Activated CD8-positive, alpha-beta memory T cell treated with anti-CD3 and anti-CD28 coated beads for 1 hour (primary cell): ENCODE results near the gene GAB1.
"Not testable (repeated sequence)": the region's sequence is repeated elsewhere in the genome, so short reads cannot be mapped to it uniquely, and the experiment has no call there.

Source experiments
- DNase-seq, 2 donors: peaks; one replicate each; pipeline ENCODE4 v3.0.0-alpha.2; 2020; ENCODE audit warnings: low read depth in 1 of 2; ENCODE audit errors: extremely low read depth in 1 of 2

Gene GAB1

DNA sequence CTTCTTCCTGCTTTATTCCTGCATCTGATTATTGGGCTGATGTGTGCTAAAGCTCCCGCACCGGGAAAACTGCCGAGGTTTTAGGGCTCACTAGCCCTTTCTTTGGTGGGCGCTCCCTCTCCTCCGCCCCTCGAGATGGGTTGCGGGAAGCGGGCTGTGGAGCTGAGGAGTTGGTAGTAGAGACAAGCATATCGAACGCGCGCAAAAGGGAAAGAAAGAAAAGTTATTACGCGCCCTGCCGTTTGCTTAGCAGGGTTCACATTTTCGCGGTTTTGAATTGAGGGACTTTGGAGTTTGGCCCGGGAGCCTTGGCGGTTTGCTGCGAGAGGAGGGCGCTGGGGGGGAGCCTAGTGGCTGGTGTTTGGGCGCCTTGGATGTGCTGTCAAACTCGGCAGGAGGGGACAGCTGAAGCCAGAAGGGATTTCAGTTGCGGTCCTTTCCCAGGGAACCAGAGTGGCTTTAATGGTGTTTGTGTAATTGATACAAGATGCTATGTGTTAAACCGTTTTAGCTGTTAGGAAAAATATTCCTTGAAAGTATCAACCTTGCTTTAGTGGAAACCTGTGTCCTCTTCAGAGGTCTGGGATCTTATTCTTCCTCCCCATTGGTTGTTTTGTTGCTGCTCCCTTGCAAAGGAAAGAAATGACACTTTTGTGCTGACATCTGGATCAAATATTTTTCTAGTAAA is 1.1 kb downstream of the GAB1 start:
- DNase-seq: no peak

- DNase-seq: no peak
These were observed 1.6 kb downstream of the GAB1 start for GRCh38 chr4:143338313-143338712.

- no peak for DNase-seq
These were observed 2.8 kb downstream of the GAB1 start for GRCh38 chr4:143339497-143339896.

DNA sequence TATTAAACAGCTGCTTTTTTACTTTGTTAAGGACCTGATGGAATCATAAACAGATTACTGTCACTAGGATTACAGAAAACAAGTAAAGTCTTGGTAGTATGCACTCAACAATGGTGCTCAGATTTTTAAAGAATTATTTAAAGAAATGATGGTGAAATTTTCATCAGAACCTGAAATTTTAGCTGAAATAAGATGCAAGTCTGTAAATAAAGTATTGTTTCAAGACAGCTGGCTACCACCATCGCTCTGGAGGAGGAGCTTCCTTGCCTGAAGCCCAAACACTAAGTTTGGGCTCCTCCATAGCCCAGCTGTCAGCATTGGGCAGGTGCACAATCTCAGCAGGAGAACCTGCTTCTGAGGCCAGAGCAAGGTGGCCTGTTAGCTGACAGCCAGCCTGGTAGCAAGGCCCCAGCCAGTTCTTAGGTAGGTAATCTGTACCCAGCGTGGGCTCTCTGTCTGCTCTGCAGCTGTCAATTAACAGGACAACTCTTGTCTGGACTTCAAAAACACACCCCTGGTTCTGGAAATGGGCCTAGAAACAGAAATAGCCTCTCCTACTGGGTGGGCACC is 4.6 kb downstream of the GAB1 start:
- no peak for DNase-seq

GRCh38 chr4:143343276-143343831 is 6.7 kb downstream of the GAB1 start:
- no peak for DNase-seq

DNA sequence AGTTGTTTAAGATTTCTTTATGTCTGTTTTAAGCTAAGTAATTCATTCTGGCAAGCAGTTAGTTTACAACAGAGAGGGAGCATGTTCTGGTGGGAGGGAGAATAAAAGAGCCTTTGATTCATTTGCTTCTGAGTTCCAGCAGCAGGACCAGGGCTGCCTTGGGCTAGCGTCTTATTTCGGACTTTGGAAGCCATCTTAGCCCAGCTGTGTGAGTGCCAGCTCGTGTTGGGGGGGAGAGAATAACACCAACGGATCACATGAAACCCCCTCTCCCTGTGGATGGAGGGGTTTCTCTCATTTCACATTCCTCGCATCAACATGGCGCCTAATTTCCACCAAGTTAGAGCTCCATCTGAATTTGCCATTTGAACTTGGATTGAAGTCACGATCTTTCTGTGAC is 7.4 kb downstream of the GAB1 start:
- DNase-seq: no peak

DNA sequence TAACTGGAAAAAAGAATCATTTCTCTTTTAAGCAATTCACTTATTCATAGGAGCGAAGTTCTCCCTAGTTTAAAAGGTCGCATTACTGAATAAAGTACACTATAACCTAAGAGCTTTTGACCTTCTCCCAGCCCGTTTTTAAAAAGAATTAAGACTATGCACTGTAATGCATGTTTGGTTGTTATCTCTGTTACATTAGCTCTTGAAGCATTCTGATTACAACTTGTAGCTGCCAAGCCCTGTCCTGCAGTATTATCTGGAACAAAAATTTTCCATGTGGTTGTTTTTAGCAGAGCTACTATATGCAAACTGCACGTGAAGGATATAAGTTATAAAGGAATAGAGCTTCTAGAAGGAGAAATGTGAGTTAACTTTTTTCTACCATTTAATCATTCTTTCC is 8.1 kb downstream of the GAB1 start:
- DNase-seq: no peak

DNA sequence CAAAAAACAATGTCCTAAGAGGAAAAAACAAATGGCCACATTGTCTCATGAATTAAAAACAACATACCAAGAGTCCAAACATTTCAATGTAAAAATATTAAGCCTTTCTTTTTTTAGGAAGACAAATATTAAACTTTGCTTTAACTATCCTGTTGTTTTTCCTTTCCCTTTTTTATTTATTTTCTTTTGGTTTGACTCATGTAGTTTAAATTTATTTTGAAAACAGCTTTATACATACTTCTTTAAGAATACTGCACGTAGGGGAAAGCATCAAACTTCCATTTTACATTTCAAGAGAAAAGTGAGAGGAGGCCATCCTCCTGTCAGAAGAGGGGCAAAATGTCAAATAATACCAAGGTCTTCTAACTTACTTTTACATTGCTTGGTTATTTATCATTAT is 8.7 kb downstream of the GAB1 start:
- no peak for DNase-seq

- DNase-seq: no peak
These were observed 9.5 kb downstream of the GAB1 start for GRCh38 chr4:143346206-143346605.

- no peak for DNase-seq
These were observed 10.9 kb downstream of the GAB1 start for GRCh38 chr4:143347484-143348111.

DNA sequence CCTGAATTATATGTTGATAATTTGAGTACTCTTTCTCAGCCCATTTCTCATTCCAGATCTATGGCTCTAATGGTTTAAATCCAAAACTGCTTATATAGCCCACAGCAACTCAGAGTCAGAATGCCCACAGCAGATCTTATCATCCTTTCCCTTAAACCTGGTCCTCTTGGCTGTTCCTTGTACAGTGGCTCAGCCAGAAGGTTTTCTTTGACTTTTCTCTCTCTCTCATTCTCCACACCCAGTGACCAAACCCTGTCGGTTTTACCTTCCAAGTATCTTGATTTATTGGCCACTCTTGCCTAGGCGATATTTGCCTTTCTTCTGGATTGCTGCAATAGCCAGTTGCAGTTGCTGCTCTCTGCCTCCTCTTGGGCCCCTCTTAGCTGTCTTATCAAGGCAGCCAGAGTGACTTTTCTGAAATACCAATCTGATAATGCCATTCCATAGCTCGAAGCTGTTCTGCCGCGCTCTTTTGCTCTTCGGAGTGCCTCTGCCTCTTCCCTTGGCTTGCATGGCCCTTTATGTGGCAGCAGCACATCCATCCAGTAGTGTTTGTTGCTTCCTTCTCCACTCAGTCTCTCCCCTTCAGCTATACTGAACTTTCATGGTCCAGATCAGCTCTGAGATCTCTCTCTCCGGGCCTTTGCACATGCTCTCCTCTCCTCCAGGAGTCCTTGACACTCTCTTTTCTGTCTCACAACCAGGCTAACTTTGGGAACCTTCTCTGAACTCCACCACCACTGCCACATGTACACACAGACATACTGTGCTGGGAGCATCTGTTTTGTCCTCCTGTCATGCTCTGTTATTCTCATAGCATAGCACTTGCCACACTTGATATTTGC is 11.8 kb downstream of the GAB1 start:
- no peak for DNase-seq

GRCh38 chr4:143349858-143350527 is 13.3 kb downstream of the GAB1 start:
- not testable (repeated sequence) for DNase-seq

DNA sequence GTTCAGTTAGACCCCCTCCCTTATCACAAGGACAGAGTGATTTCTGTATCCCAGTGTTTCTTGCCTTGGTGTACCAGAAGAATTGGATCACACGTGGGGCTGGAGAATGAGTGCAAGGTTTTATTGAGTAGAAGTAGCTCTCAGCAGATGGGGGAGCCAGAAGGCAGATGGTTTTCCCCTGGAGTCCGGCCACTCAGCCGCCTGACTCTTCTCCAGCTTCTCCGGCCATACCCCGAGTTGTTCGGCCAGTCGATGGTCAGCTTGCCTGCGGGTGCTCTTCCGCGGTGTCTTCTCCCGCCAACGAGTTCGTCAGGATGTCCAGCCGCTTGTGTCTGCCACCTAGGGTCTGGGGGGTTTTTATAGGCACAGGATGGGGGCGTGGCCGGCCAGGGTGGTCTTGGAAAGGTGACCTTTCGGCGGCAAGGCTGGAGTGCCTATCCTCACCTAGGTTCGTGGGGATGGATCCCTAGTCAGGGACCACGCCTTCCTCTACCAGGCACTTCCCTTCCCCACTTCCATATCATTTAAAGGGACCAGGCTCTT is 14.5 kb downstream of the GAB1 start:
- no peak for DNase-seq

DNA sequence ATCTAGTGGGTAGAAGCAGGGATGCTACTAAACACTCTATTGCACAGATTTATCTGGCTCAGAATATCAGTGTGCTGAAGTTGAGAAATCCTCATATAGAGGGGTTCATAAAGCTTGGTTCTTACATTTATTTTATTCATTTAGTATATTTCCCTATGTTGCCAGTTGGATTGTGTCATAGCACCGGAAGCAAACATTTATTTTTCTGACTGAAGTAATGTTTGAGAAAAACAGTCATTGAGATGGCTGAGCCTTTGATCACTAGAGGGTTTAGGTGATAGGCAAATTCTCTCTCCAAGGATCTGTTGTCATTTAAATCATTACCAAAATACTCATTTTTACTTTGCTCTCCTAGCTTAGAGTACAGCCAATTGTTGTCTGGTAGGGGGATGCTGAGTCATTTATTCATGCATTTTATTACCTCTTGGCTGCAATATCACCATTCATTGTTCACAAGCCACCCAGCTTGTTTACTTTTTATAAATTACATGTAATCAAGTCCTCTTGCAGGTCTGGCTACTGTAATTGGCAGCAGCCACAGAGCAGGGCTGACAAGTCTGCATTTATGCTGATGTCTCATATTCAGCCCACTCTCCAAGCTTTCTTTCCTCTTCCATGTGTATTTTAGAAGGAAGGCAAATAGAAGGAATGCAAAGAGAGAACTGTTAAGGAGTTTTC is 15.2 kb downstream of the GAB1 start:
- no peak for DNase-seq

GRCh38 chr4:143352720-143353119 is 16.0 kb downstream of the GAB1 start:
- DNase-seq: no peak

- DNase-seq: no peak
These were observed 17.1 kb downstream of the GAB1 start for GRCh38 chr4:143353797-143354196.

DNA sequence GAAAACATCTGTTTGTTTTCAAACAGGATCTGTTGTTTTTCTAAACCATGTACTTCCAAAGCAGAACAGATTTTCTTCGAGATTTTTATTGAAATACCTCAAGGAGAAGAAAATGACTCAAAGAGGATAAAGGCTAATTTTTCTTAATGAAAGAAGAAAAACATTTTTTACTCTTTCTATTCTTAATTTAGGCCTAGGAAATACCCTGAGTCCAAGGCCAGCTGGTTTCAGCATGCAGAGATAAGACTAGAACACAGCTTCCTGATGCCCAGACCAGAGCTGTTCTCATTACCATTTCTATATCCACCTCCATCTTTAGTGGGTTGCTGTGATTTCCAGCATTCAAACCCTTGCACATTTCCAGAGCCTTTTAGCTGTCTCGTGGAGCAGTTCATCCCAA is 18.3 kb downstream of the GAB1 start:
- no peak for DNase-seq

DNA sequence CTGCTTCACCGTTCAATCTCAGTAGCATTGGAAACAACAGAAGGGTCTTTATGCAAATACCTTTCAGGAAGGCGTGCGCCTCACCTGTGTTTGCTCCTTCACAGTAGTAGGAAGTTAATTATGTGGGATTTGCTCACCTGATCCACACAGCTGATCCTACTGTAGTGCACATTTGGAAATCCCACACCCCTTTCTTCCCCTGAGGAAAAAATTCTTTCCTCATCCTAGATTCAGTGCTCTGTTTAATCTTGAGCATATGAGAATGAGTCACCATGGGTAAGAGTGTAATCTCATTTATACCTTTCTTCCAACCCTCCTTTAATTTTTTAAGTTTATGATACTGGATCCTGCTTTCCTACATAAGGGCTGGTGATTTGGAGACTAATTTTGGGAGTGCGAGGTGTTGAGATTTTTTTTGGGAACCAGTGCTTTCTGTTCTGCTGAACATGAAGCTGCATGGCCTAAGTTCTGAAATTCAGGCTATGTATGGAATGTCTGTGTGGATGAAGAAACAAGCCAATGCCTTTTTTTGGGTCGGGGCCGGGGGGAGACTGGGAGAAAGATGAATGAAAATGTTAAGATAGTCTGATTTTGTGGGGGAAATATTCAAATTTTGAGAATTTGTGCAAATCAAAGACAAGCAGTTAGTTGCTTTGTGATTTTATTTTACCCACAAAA is 19.0 kb downstream of the GAB1 start:
- no peak for DNase-seq

GRCh38 chr4:143356493-143356892 is 19.8 kb downstream of the GAB1 start:
- no peak for DNase-seq
